ENCODE data around the gene ZDHHC14. TPM values are rescaled to one million over a fixed set of nuclear protein-coding genes. Genes with fewer than 3 reads are reported as not detected.

Gene ZDHHC14
- total RNA-seq, 1 experiment from 2014 or later = 4.9 TPM

GRCh38 chr6:157647261-157647915, 266.4 kb downstream of the ZDHHC14 start:
- Histone ChIP-seq H3K4me3 (ENCODE audit: low read length) (no peak overlapping the region), H3K27me3 (ENCODE audit: low read length) (no peaks in the 10 kb centered on the region), H2AFZ (ENCODE audit: low read length) (no peak overlapping the region), H3K36me3 (ENCODE audit: low read depth, low read length) (no peaks in the 10 kb centered on the region), H3F3A (ENCODE audit: low read length, unreplicated experiment) (no peaks in the 10 kb centered on the region), H3K79me2 (ENCODE audit: low read length) (no peaks in the 10 kb centered on the region), H3K27ac (ENCODE audit: low read length) (no peak overlapping the region), H4K20me1 (ENCODE audit: low read length) (no peaks in the 10 kb centered on the region), H3K4me2 (ENCODE audit: low read length) (no peak overlapping the region), H3K9me3 (ENCODE audit: low read length) (no peaks in the 10 kb centered on the region), H3K4me1 (ENCODE audit: insufficient read depth, low read length) (no peaks in the 10 kb centered on the region), H3K9me2 (replicated peaks; ENCODE audit: low read length) (no peaks in the 10 kb centered on the region), H3K9ac (ENCODE audit: low read length) (no peak overlapping the region)
- TF ChIP-seq EZH2 (IDR thresholded peaks at IDR 0.05; ENCODE audit: low read length, unreplicated experiment) (no peak), CTCF (conservative IDR thresholded peaks at IDR 0.05; ENCODE audit: low read depth, low read length) (no peak), EZH2phosphoT487 (IDR thresholded peaks at IDR 0.05; ENCODE audit: borderline replicate concordance, low read length) (no peak)
- intact Hi-C loops (cut with micrococcal nuclease) = no loop called here
- DNase-seq (no peak), ATAC-seq (no peak)
- BruUV-seq (replicated peaks) = no TSS peak
- ChIA-PET CTCF (no interaction called here), POLR2A (ENCODE audit: unreplicated experiment) (no interaction called here)

- Histone ChIP-seq H3K27me3 (ENCODE audit: low read length) (no peaks in the 10 kb centered on the region), H3K9ac (ENCODE audit: low read length) (no peak overlapping the region), H3K4me2 (ENCODE audit: low read length) (no peak overlapping the region), H3F3A (ENCODE audit: low read length, unreplicated experiment) (no peaks in the 10 kb centered on the region), H3K4me1 (ENCODE audit: insufficient read depth, low read length) (no peaks in the 10 kb centered on the region), H3K79me2 (ENCODE audit: low read length) (no peaks in the 10 kb centered on the region), H3K36me3 (ENCODE audit: low read depth, low read length) (no peaks in the 10 kb centered on the region), H3K4me3 (ENCODE audit: low read length) (no peak overlapping the region), H2AFZ (ENCODE audit: low read length) (no peak overlapping the region), H3K27ac (ENCODE audit: low read length) (no peak overlapping the region), H3K9me3 (ENCODE audit: low read length) (no peaks in the 10 kb centered on the region), H3K9me2 (replicated peaks; ENCODE audit: low read length) (no peaks in the 10 kb centered on the region), H4K20me1 (ENCODE audit: low read length) (no peaks in the 10 kb centered on the region)
- TF ChIP-seq EZH2 (IDR thresholded peaks at IDR 0.05; ENCODE audit: low read length, unreplicated experiment) (no peak), EZH2phosphoT487 (IDR thresholded peaks at IDR 0.05; ENCODE audit: borderline replicate concordance, low read length) (no peak), CTCF (conservative IDR thresholded peaks at IDR 0.05; ENCODE audit: low read depth, low read length) (no peak)
- DNase-seq (no peak), ATAC-seq (no peak)
- no TSS peak for BruUV-seq (replicated peaks)
- POLR2A ChIA-PET (ENCODE audit: unreplicated experiment) = no interaction called here
- intact Hi-C loops (cut with micrococcal nuclease) = no loop called here
- CTCF ChIA-PET = no interaction called here
Measured at GRCh38 chr6:157648561-157648960, 267.6 kb downstream of the ZDHHC14 start.

- Histone ChIP-seq H3K9me2 (replicated peaks; ENCODE audit: low read length) (no peaks in the 10 kb centered on the region), H2AFZ (ENCODE audit: low read length) (no peak overlapping the region), H4K20me1 (ENCODE audit: low read length) (no peaks in the 10 kb centered on the region), H3K4me1 (ENCODE audit: insufficient read depth, low read length) (no peaks in the 10 kb centered on the region), H3K4me2 (ENCODE audit: low read length) (no peak overlapping the region), H3K4me3 (ENCODE audit: low read length) (no peak overlapping the region), H3K27me3 (ENCODE audit: low read length) (no peaks in the 10 kb centered on the region), H3F3A (ENCODE audit: low read length, unreplicated experiment) (no peaks in the 10 kb centered on the region), H3K9ac (ENCODE audit: low read length) (no peak overlapping the region), H3K79me2 (ENCODE audit: low read length) (no peaks in the 10 kb centered on the region), H3K9me3 (ENCODE audit: low read length) (no peaks in the 10 kb centered on the region), H3K27ac (ENCODE audit: low read length) (no peak overlapping the region), H3K36me3 (ENCODE audit: low read depth, low read length) (no peaks in the 10 kb centered on the region)
- intact Hi-C loops (cut with micrococcal nuclease) = no loop called here
- no peak for TF ChIP-seq EZH2 (IDR thresholded peaks at IDR 0.05; ENCODE audit: low read length, unreplicated experiment)
- no peak for TF ChIP-seq EZH2phosphoT487 (IDR thresholded peaks at IDR 0.05; ENCODE audit: borderline replicate concordance, low read length)
- TF ChIP-seq CTCF (conservative IDR thresholded peaks at IDR 0.05; ENCODE audit: low read depth, low read length) = no peak
- ATAC-seq = no peak
- POLR2A ChIA-PET (ENCODE audit: unreplicated experiment) = no interaction called here
- CTCF ChIA-PET = no interaction called here
- DNase-seq = no peak
- BruUV-seq (replicated peaks) = no TSS peak
Measured at GRCh38 chr6:157649311-157650260, 268.6 kb downstream of the ZDHHC14 start.

All from PC-3 (cell line).